Activated CD8-positive, alpha-beta T cell treated with anti-CD3 and anti-CD28 coated beads for 36 hours (primary cell): ENCODE data around the gene ZNF836. TPM values are rescaled to one million over a fixed set of nuclear protein-coding genes. Genes with fewer than 3 reads are reported as not detected.

Source experiments
- ATAC-seq: fragments of 200-7000 bp; cut with Tn5 transposase; one replicate; pipeline ENCODE4 v1.10.0; 2021; ENCODE audit warnings: mild to moderate bottlenecking, moderate library complexity
- CTCF ChIA-PET: fragments of 350-600 bp; sonication (Branson Sonifier 250); formaldehyde crosslinking; loops from one replicate; lab custom pipeline; 2021; ENCODE audit warnings: antibody characterized with exemption; lab: Charles Lee
- POLR2A ChIA-PET: fragments of 350-600 bp; sonication (Branson Sonifier 250); formaldehyde crosslinking; loops from one replicate; lab custom pipeline; 2021; ENCODE audit warnings: antibody characterized with exemption; lab: Charles Lee
- DNase-seq: peaks from one replicate; pipeline ENCODE4 v3.0.0-alpha.2; 2020
- H3K27ac Mint-ChIP-seq: one replicate; pipeline ENCODE4 v1.8.0; 2021; ENCODE audit warnings: mild to moderate bottlenecking, mixed read lengths
- H3K27me3 Mint-ChIP-seq: one replicate; pipeline ENCODE4 v1.8.0; 2021; ENCODE audit warnings: mixed read lengths
- H3K36me3 Mint-ChIP-seq: one replicate; pipeline ENCODE4 v1.8.0; 2021; ENCODE audit warnings: low read depth, mixed read lengths
- H3K4me1 Mint-ChIP-seq: one replicate; pipeline ENCODE4 v1.8.0; 2021; ENCODE audit warnings: low read depth, mixed read lengths
- H3K4me3 Mint-ChIP-seq: one replicate; pipeline ENCODE4 v1.8.0; 2021; ENCODE audit warnings: mild to moderate bottlenecking, moderate library complexity, mixed read lengths
- H3K9me3 Mint-ChIP-seq: one replicate; pipeline ENCODE4 v1.8.0; 2021; ENCODE audit warnings: mixed read lengths
- CTCF ChIP-seq: fragments of 200-600 bp; IDR thresholded peaks from one replicate; pipeline ENCODE4 v1.8.0; 2022; ENCODE audit warnings: antibody characterized with exemption, mild to moderate bottlenecking
- intact Hi-C: fragments of 100-400 bp; cut with micrococcal nuclease; formaldehyde crosslinking; loops from one replicate; pipeline ENCODE4 v1.10.0; 2022
- total RNA-seq, 2 experiments: library from RNA; stranded (reverse); gene quantifications; one replicate each; pipeline ENCODE4 v1.2.3, GENCODE V29; 2021

Gene ZNF836
- total RNA-seq, 2 experiments from 2014 or later = 10.3 to 12.6 TPM

- POLR2A ChIA-PET = interaction anchor here (1.5 kb wide), 1 partner anchor 73 kb away, joined by 3 read pairs; no protein-coding TSS in a partner anchor
- peaks cover 23% of the 10 kb centered on the region for H3K4me1 Mint-ChIP-seq
- intact Hi-C loops = no loop called here
- no peak for DNase-seq
- ATAC-seq = peak; percentile 99
- no peaks in the 10 kb centered on the region for H3K27me3 Mint-ChIP-seq
- CTCF ChIA-PET = interaction anchor here (0.9 to 1.7 kb wide), 2 partner anchors 32 to 97 kb away, joined by 4 to 5 read pairs; partner anchors contain the start of gene ZNF836
- H3K4me3 Mint-ChIP-seq = peak overlapping the region; percentile 95
- H3K9me3 Mint-ChIP-seq = peaks cover 16% of the 10 kb centered on the region
- peaks cover 26% of the 10 kb centered on the region for H3K36me3 Mint-ChIP-seq
- H3K27ac Mint-ChIP-seq = peak overlapping the region; percentile 64
- no peak for TF ChIP-seq CTCF
Observed at GRCh38 chr19:52140032-52140710, 31.2 kb downstream of the ZNF836 start.

GRCh38 chr19:52139252-52140031 lies 32.0 kb downstream of the ZNF836 start, which contains the start of gene ZNF616:
ZNF616 (minus strand) TSS chr19:52139938; CDS start chr19:52130512, 9,426 bp downstream.
- intact Hi-C loops = no loop called here
- ChIA-PET CTCF (interaction anchor here (2.2 kb wide), 1 partner anchor 98 kb away, joined by 18 read pairs; no protein-coding TSS in a partner anchor), POLR2A (interaction anchor here (1.1 to 1.5 kb wide), 3 partner anchors 33 to 220 kb away, joined by 3 to 4 read pairs (median 3); no protein-coding TSS in a partner anchor)
- Mint-ChIP-seq H3K4me1 (peaks cover 25% of the 10 kb centered on the region), H3K27me3 (no peaks in the 10 kb centered on the region), H3K9me3 (peaks cover 22% of the 10 kb centered on the region), H3K4me3 (peak within 1 kb of the TSS; percentile 95), H3K36me3 (peaks cover 32% of the 10 kb centered on the region), H3K27ac (peak within 1 kb of the TSS; percentile 91)
- ATAC-seq (peak; percentile 66), DNase-seq (peak; percentile 97)
- peak; percentile 93 for TF ChIP-seq CTCF

GRCh38 chr19:52138983-52139251 lies 32.5 kb downstream of the ZNF836 start:
- intact Hi-C loops = no loop called here
- Mint-ChIP-seq H3K27ac (peak overlapping the region; percentile 91), H3K36me3 (peaks cover 37% of the 10 kb centered on the region), H3K9me3 (peaks cover 23% of the 10 kb centered on the region), H3K4me1 (peaks cover 25% of the 10 kb centered on the region), H3K4me3 (peak overlapping the region; percentile 95), H3K27me3 (no peaks in the 10 kb centered on the region)
- no peak for ATAC-seq
- ChIA-PET CTCF (interaction anchor here (0.7 to 2.2 kb wide), 5 partner anchors 26 to 98 kb away, joined by 3 to 18 read pairs (median 3); partner anchors contain the start of genes ZNF432 and ZNF836), POLR2A (interaction anchor here (0.6 to 1.5 kb wide), 5 partner anchors 21 to 220 kb away, joined by 3 to 4 read pairs (median 3); no protein-coding TSS in a partner anchor)
- no peak for DNase-seq
- TF ChIP-seq CTCF = no peak

GRCh38 chr19:52138278-52138982 lies 33.0 kb downstream of the ZNF836 start:
- Mint-ChIP-seq H3K4me3 (peak overlapping the region; percentile 95), H3K36me3 (peaks cover 40% of the 10 kb centered on the region), H3K9me3 (peaks cover 25% of the 10 kb centered on the region), H3K27ac (peak overlapping the region; percentile 91), H3K4me1 (peaks cover 25% of the 10 kb centered on the region), H3K27me3 (no peaks in the 10 kb centered on the region)
- TF ChIP-seq CTCF = no peak
- CTCF ChIA-PET = interaction anchor here (0.7 to 2.2 kb wide), 5 partner anchors 26 to 99 kb away, joined by 3 to 18 read pairs (median 3); partner anchors contain the start of genes ZNF432 and ZNF836
- ATAC-seq = peak; percentile 18
- intact Hi-C loops = no loop called here
- POLR2A ChIA-PET = interaction anchor here (0.6 to 1.5 kb wide), 7 partner anchors 12 to 482 kb away, joined by 3 to 4 read pairs (median 3); no protein-coding TSS in a partner anchor
- peak; percentile 56 for DNase-seq
